GM15510 (cell line): ENCODE measurements around the gene TMEM204.

Source experiments
- POLR2A ChIP-seq: IDR thresholded peaks from 3 replicates; pipeline ENCODE4 v1.6.1; 2011; ENCODE audit warnings: borderline replicate concordance; ENCODE audit not compliant: insufficient read length; ENCODE audit errors: extremely low read depth

TMEM204 gene

DNA sequence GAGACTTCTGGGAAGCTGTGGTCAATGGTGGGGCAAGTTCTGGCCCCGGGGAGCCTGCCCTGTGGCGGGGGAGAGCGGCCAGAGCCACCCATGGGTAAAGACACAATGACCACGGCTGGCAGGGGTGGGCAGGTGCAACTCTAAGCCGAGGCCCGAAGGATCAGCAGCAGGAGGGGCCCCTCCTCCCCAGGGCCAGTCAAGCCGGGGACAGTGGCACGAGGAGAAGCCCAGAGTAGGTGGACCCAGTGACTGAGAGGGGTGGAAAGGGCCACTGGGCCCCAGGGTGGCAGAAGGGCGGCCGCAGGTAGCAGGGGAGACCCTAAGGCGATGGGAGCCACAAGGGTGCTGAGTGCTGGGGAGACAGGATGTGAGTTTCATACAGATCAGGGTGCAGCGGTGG, 17.7 kb downstream of the TMEM204 start:
- TF ChIP-seq POLR2A: no peak

DNA sequence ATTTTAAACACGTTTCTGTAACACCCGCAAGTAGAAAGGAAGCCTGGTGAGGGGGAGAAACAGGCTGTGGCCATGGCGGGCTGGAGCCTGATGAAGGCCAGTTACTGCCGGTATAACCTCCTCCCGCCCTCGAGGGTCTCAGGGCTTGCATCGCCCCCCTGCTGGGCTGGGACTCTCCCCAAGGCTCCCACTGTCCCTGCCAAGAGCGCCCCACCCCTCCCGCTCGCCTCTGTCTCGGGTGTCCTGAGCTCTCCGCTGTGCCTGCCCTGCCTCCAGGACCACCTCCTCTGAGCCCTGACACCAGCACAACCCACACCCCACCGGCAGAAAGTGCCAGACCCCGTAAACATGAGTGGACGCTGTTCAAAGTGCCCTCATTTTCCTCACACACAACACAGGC, 18.7 kb downstream of the TMEM204 start:
- no peak for TF ChIP-seq POLR2A

DNA sequence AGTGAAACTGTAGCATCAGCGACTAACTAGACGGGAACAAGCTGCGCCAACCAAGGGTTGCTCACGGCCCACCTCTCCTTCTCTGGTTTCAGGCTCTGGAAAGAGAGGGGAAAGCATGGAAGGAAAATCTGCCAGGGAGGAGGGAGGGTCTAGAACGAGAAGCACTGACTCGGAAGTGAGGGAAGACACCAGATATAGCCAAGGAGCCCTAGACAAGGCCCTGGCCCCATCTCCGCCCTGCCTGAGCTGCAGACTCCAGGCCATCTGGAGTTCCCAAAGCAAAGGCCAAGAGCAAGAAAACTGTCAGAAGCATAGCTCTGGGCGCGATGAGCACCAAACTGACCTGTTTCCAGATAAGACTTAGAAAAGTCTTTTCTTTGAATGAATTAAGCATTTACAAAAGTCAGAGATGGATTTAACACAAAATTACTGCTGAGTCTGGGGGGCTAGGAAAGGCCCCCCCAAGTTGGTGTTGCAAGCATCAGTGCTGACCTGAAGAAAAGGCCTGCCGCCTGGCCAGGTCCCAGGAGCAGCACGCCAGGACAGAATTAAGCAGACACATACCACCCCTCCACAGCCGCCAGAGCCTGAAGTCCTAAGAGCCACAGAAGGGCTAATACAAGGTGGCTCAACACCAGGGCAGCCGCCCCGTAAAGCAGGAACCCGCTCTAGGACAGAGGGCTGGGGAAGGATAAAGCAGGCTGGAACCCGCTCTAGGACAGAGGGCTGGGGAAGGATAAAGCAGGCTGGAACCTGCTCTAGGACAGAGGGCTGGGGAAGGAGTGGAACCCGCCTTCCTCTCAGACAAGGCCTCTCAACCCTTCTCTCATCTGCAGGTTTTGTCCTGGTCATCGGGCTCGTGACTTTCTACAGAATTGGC, 20.7 kb downstream of the TMEM204 start:
- no peak for TF ChIP-seq POLR2A

DNA sequence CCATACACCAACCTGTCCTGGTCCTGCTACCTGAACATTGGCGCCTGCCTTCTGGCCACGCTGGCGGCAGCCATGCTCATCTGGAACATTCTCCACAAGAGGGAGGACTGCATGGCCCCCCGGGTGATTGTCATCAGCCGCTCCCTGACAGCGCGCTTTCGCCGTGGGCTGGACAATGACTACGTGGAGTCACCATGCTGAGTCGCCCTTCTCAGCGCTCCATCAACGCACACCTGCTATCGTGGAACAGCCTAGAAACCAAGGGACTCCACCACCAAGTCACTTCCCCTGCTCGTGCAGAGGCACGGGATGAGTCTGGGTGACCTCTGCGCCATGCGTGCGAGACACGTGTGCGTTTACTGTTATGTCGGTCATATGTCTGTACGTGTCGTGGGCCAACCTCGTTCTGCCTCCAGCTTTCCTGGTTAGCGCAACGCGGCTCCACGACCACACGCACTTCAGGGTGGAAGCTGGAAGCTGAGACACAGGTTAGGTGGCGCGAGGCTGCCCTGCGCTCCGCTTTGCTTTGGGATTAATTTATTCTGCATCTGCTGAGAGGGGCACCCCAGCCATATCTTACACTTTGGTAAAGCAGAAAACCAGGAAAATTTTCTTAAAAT, 21.5 kb downstream of the TMEM204 start:
- TF ChIP-seq POLR2A: no peak

DNA sequence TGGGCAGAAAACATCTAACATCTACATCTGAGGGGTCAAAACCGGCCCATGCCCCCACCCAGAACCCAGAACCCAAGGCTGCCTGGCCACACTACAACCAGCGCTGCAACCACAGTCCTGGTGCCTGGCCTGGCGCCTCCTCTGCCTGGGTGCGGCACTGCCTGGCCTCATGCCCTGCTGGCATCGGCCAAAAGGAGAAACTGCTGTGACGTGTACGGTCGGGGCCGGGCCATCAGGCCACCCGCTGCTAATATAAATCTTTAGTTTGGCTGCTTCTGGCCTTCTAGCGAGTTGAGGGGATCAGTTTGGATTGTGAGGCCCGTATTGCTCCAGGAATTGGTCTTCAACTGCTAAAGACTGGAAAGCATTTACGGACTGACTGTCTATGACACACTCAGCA, 22.8 kb downstream of the TMEM204 start:
- no peak for TF ChIP-seq POLR2A

DNA sequence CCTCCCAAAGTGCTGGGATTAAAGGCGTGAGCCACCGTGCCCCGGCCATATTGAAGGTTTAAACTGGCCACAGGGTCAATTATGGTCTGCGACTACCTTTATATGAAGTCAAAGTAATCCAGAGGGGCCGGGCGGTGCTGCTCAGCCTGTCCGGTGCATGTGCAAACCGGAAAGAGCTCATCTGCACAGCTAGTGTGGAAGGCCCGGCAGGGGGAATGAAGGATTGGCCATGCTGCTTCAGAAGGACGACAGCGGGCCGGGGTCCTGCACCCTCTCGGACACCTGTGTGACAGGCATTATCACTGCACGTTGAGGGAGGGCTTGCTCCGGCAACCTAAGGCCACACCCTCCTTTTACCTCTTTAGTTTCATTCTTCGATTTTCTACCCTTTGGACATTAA, 23.6 kb downstream of the TMEM204 start:
- no peak for TF ChIP-seq POLR2A

DNA sequence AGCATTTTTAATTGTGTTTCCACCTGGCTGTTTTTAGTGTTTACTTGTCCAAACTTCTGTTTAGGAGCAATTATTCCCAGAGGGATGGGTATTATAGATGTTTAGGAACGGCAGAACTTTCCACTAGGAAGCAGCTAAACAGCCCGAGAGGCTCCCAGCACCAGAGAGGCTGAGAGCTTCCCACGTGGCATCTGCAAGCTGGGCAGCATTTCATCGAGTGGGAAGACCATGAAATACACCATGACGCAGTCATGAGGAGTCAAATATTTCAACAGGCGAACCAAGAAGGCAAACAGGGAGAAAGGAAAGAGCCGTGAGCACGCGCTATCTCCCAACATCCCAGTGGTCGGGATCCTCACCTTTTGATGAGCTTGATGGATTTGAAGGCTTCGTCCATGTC, 24.1 kb downstream of the TMEM204 start:
- no peak for TF ChIP-seq POLR2A

DNA sequence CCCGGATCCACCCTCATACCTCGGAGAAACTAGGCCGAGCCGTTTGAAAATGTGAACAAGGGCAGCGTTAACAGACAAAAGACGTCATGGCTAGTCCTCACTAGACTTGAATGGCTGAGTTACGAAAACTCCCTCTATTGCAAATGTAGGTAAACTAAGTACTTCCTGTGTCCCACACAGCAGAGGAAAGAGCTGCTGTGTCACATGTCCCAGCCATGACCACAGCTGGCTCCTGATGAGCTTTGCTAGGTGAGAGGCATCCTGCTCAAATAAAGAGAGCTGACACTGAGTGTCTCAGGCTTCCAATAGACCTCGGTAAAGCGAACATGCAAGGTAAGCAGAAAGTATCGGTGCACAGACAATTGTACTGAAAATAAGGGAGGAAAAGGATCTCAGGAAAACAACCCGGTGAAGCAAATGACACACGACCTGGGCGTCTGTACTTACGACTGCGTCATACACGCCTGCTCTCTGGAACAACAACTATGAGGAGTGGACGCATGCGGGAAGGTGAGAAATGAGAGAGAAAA, 26.0 kb downstream of the TMEM204 start:
- no peak for TF ChIP-seq POLR2A

DNA sequence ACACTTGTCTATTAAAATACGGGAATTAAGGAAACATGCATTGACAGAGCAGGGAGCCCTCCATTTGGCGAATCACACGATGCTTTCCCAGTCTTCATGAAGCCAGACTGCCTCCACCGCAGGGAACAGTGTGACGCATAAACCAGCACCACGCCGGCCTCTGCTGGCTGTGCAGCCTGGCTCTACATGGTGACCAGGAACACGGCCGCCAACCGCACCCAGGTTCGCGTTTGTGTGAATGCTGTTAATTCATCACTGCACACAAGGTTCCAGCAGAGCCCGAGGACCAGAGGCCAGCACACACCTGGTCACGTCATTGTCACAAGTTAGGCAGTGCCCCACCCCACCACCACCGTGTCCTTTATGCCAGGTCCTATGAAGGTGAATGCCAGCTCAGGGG, 26.7 kb downstream of the TMEM204 start:
- TF ChIP-seq POLR2A: no peak

DNA sequence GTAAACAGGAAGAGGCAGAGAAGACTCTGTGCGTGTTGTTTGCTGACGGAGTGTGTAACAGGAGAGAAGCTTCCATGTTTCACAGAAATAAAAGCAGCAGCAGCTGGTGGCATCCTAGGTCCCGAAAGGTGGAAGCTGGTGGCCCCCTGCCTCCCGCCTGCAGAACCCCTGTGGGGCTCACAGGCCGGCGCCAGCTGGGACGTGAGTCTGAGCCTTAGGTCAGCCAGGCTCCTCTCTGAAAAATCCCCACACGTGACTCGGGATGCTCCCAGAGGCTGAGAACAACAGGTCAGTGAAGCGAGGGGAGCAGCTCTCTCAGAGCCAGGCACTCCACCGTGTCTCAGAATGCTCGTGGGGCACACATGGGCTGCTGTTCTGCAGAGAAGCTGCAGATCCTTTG, 27.4 kb downstream of the TMEM204 start:
- no peak for TF ChIP-seq POLR2A

DNA sequence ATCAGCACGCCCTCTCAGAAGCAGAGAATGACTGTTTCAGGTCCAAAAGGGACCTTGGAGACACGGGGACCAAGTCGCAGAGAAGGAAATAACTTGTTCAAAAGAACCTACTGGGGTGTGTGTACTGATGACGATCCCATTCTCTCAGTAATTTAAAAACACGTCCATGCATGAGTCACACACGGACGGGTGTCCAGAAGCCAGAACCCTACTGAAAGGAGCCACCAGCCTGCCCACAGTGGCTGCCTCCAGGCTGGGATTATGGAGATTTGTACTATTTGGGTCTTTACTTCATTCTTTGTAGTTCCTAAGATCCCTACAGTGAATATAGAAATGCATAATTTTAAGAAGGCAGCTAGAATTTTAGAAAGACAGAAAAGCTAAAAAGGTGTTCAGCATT, 27.8 kb downstream of the TMEM204 start:
- TF ChIP-seq POLR2A: no peak

DNA sequence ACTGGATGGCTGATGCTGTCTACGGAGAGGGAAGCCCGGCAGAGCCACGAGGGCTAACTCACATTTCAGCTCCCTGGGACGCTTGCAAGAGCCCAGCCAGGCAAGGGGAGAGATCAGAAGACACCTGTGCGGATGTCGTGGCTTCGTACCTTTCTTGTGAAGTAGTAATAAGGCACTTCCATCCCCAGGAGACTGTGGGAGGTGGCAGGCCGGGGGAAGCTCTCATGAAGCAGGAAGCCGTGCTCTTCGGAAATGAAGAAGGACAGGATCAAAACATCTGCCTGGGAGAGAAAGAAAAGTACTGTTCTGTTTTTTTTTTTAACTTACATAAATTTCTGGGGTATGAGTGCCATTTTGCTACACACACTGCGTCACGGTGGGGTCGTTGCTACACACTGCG, 28.4 kb downstream of the TMEM204 start:
- no peak for TF ChIP-seq POLR2A

DNA sequence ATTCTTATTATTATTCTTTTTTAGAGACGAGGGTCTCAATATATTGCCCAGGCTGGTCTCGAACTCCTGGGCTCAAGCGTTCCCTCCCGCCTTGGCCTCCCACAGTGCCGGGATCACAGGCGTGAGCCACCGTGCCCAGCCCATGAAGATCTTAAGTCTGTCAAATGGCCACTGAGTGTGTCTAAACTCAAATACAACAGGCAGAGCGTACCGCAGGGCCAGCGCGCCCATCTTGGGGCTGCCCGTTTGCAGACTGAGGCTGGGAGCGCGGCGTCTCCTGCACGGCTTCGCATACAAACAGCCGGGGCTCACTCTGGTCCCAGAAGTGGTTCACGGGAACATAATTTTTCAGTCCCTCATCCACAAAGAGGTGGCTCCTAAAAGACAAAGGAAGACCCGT, 30.3 kb downstream of the TMEM204 start:
- TF ChIP-seq POLR2A: no peak

DNA sequence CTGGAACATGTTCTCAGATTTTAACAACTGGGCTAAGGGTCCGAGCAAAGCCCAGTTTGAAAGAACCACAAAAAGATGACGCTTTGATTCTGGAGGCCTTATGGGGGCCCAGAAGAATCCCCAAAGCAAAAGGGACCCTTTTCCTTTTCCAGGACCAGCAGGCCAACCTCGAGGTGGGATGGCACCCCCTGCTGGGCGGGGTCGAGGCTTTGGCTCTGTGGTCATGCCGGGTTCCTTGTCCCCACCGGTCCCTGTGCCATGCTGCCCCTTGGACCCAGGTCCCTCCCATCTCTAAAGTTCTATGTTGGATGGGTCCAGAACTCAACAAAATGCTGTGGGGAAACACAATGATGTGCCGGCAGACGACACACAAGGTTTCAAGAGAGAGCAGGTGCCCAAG, 30.9 kb downstream of the TMEM204 start:
- TF ChIP-seq POLR2A: no peak

DNA sequence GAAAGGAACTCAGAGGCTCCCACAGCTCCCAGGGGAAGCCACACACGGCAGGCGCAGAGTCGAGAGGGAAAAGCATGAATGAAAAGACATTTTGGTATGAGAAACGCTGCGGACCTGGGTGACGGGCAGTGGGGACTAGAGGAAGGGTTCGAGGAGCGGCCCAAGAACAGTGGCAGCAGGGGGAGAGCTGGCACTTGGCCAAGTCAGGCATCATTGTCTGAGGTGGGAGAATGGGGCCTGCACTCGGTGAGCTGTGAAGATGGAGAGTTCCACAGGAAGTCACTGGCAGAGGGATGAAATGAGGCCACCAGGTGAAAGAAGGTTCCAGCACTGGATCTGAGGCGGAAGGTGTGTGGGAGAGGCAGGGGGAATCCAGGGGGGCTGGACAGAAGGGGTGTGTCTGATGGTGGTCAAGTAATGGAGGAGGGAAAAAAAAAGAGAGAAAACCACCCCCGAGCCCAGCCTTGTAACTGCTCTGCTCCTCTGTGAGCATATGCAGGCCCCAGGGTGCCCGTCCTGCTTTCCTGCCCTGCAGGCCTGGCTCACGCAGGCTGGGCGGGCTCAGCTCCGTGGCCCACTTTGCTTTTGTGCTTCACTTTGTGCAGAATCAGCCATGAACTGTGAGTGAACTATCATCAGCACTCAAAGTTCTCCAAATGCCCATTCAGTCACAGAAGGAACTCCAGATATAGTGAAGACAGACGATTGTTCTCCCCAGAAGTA, 31.8 kb downstream of the TMEM204 start:
- TF ChIP-seq POLR2A: no peak
